Measurements from ENCODE around the gene MTSS2.
"Not testable (repeated sequence)": the region's sequence is repeated elsewhere in the genome, so short reads cannot be mapped to it uniquely, and the experiment has no call there.

The MTSS2 gene

DNA sequence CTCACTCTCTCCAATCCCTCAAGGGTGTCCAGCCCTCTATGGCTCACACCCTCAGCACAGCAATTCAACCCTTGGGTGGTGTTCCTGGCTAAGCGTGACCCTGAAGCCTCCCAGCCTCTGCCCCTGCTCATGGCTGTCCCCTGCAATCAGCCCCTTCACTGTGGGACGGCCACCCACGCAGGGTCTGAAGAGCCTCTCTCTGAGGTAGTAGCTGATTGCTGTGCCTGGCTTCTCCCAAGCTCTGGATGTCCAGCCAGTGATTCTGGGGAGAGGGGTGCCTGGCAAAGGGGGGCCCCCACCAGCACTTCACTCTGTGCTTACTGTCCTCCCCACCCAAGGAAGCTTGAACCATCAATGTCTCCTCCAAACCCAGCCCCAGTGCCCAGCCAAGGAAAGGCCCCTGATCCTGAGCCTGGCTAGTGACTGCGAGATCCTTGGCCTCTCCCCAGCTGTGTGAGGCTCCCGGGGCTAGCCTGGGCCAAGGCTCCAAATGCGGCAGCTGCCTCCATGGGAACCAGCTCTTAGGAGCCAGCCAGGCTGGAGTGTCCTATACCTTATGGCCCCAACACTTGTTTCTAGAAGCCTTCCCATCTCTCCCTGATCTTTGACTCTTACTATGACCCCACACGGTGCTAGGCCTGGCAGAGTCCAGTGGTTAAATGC lies 9.9 kb downstream of the MTSS2 start:
- TF ChIP-seq, protein P1, sequence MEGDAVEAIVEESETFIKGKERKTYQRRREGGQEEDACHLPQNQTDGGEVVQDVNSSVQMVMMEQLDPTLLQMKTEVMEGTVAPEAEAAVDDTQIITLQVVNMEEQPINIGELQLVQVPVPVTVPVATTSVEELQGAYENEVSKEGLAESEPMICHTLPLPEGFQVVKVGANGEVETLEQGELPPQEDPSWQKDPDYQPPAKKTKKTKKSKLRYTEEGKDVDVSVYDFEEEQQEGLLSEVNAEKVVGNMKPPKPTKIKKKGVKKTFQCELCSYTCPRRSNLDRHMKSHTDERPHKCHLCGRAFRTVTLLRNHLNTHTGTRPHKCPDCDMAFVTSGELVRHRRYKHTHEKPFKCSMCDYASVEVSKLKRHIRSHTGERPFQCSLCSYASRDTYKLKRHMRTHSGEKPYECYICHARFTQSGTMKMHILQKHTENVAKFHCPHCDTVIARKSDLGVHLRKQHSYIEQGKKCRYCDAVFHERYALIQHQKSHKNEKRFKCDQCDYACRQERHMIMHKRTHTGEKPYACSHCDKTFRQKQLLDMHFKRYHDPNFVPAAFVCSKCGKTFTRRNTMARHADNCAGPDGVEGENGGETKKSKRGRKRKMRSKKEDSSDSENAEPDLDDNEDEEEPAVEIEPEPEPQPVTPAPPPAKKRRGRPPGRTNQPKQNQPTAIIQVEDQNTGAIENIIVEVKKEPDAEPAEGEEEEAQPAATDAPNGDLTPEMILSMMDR (conservative IDR thresholded peaks at IDR 0.05; ENCODE audit: low read length) = no peak

DNA sequence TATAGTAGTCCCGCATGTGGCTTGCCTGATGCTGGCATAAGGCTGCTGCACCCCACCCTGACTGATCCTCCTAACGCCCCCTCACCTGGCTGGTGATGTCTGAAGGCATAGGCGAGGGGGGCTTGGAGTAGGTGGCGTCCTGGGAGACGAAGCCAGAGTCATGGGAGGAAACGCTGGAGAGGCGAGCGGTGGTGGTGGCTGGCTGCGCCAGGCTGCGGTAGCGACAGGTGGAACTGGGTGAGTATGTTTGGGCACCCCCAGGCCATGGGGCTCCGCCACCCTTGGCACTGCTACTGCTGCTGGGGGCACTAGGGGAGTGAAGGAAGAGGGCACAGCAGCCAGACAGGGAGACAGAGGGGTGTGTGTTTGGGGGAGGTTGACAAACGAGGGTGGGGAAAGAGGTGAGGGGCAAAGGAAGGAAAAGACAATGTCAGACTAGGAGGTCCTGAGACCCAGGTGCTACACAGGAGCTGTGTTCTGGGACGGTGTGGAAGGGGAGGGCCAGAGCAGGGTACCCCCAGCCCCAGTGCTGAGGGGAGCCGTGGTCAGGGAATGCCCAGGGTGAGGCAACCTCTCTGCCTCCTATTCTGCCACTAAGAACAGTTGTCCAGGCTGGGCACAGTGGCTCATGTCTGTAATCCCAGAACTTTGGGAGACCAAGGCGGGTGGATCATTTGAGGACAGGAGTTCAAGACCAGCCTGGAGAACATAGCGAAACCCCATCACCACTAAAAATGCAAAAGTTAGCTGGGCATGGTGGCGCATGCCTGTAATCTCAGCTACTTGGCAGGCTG lies 11.4 kb downstream of the MTSS2 start:
- TF ChIP-seq, protein P1 (conservative IDR thresholded peaks at IDR 0.05; ENCODE audit: low read length) = no peak
- H3K4me3 ChIP-seq (ENCODE audit: low read length) = no peak overlapping the region
- DNase-seq (ENCODE audit: low read depth) = no peak

More for the DNA sequence above, 9.9 kb downstream of the MTSS2 start:
- no peak overlapping the region for H3K4me3 ChIP-seq (ENCODE audit: low read length)
- DNase-seq (ENCODE audit: low read depth) = no peak

DNA sequence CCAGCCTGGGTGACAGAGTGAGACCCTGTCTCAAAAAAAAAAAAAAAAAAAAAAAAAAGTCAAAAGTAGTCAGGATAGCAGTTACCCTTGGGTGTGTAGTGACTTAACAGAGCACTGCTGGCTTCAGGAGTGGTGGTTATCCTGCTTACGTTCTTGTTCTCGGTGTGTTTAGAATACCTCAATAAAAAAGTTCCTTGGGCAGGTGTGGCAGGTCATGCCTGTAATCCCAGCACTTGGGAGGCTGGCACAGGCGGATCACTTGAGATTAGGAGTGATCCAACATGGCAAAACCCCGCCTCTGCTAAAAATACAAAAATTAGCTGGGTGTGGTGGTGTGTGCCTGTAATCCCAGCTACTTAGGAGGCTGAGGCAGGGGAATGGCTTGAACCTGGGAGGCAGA lies 14.9 kb downstream of the MTSS2 start:
- not testable (repeated sequence) for DNase-seq (ENCODE audit: low read depth); H3K4me3 ChIP-seq (ENCODE audit: low read length)

DNA sequence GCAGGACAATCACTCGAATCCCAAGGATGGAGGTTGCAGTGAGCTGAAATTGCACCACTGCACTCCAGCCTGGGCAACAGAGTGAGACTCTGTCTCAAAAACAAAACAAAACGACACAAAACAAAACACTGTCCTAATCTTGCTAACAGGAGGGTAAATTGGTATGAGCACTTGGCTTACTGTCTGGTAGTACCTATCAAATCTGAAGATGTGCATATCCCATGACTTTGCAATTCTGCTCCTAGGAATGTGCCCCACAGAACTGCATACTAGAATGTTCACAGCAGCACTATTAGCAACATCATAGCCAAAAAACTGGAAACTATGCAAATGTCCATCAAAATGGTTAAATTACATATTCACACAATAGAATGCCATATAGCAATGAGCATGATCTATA lies 15.7 kb downstream of the MTSS2 start:
- TF ChIP-seq, protein P1 (conservative IDR thresholded peaks at IDR 0.05; ENCODE audit: low read length) = no peak
- no peak overlapping the region for H3K4me3 ChIP-seq (ENCODE audit: low read length)
- no peak for DNase-seq (ENCODE audit: low read depth)

DNA sequence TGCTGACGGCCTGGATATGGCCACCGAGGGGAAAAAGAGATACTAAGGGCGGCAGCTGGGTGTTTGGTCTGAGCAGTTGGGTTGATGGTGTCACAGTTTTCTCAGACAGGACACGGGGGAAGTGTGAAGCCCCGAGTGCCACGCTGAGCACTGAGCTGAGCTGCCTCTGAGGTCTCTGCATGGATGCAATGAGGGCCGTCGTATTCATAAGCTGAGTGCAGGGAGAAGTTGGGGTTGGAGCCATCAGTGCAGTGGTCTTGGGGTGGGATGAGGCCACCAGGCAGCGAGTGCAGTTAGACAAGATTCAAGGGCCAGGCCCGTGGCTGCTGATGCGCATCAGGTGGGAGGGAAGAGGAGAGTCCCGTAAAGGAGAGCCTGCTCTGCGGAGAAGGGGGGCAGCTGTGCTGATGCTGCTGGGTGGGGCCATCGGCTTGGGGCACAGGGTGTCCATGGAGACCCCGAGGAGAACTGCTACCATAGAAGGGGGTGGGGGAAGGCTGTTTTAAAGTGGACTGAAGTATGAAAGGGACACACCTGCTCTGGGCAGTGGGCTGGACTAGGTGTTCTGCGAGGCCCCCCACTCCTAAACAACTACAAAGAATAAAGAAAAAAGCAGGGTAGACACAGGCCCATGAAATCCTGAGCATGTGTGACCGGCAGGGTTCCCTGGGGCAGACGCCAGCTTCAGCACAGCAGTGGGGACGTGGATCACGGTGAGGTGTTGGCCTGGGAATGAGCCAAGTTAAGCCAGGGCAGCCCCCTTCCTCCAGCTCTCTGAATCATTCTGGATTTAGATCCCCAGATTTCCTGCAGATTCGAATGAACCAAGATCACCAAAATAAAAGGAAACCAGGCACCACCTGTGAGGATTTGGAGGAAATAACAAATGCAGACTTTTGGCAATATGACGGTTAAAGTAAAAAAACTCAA lies 19.8 kb downstream of the MTSS2 start:
- no peak for DNase-seq (ENCODE audit: low read depth)
- TF ChIP-seq, protein P1 (conservative IDR thresholded peaks at IDR 0.05; ENCODE audit: low read length) = no peak
- H3K4me3 ChIP-seq (ENCODE audit: low read length) = no peak overlapping the region

DNA sequence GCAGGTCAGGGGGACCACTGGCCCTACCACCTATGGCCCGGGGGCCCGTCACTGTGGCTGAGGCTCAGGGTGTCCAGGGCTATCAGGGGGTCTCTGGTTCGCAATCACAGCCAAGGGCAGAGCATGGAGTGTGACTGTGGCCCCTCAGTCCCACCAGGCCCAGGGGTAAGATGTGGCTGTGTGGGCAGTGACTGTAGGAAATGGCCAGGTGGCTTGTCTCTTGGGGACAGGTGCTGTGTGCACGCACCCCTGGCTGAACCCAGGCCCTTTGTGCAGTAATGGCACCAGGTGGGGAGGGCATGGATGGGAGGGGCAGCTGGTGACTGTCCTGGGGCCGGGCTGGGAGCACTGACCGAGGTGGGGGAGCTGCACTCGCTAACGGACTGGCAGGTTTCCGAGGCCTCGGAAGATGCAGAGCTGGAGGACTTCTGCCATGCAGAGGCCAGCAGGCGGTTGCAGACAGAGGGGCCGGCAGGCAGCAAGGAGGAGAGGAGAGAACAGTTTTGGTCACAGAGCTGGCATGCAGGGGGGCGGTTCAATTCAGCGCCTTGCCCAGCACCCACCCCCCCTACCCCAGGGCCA lies 20.6 kb downstream of the MTSS2 start:
- no peak for DNase-seq (ENCODE audit: low read depth)
- no peak overlapping the region for H3K4me3 ChIP-seq (ENCODE audit: low read length)
- TF ChIP-seq, protein P1 (conservative IDR thresholded peaks at IDR 0.05; ENCODE audit: low read length) = no peak
